ENCODE measurements around the gene STARD10. TPM values are rescaled to one million over a fixed set of nuclear protein-coding genes. Genes with fewer than 3 reads are reported as not detected.

STARD10 gene
- total and polyA plus RNA-seq, 2 experiments from 2014 or later, result 16.6 to 20.5 TPM

DNA sequence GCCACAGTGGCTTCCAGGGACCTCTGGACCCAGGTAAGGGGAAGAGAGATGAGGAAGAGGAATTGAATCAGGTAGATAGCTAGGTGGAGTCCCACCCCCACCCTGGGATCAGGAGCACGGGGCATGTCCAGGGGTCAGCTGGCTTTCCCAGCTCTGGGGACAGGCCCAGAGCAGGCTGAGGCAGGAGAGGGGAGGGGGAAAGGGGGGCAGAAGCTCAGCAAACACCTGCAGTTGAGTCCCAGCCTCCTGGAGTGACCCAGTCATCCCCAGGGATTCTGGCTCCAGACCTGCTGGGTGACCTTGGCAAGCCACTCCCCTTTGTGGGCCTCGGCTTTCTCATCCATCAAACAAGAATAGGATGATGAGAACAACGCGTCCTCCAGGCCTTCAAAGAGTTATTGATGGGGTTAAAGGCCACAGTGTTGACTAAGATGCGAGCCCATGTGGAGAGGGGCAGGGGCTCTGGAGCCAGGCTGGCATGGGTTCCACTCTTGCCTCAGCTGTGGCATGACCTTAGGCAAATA lies 16.0 kb downstream of the STARD10 start:
- H3K27ac Mint-ChIP-seq, result no peak overlapping the region
- no peaks in the 10 kb centered on the region for H3K9me2 ChIP-seq (ENCODE audit: insufficient read depth)
- H3K36me3 ChIP-seq (ENCODE audit: insufficient read depth), result no peaks in the 10 kb centered on the region
- H3K4me2 ChIP-seq, result no peak overlapping the region
- peaks cover 23% of the 10 kb centered on the region for H3K4me1 Mint-ChIP-seq
- H3K36me3 Mint-ChIP-seq (ENCODE audit: low read depth), result no peaks in the 10 kb centered on the region; the same call in 2 of the 3 replicates
- H3K4me3 Mint-ChIP-seq, result no peak overlapping the region
- no peak for DNase-seq (ENCODE audit: low spot score)
- no peak overlapping the region for H2AFZ ChIP-seq
- H3K4me1 ChIP-seq (ENCODE audit: insufficient read depth), result peaks cover 8% of the 10 kb centered on the region; the same call in 1 of the 2 replicates
- H3K4me3 ChIP-seq, result no peak overlapping the region
- peaks cover 15% of the 10 kb centered on the region for H3K27me3 Mint-ChIP-seq (ENCODE audit: insufficient read depth, low read depth, poor library complexity)
- H4K20me1 ChIP-seq (replicated peaks; ENCODE audit: insufficient read depth), result no peaks in the 10 kb centered on the region
- no peak for TF ChIP-seq JUNB (IDR thresholded peaks at IDR 0.05; ENCODE audit: unreplicated experiment)
- TF ChIP-seq CREB1 (CRISPR knock-in tag; IDR thresholded peaks at IDR 0.05; ENCODE audit: low read depth), result no peak
- TF ChIP-seq, protein P1, sequence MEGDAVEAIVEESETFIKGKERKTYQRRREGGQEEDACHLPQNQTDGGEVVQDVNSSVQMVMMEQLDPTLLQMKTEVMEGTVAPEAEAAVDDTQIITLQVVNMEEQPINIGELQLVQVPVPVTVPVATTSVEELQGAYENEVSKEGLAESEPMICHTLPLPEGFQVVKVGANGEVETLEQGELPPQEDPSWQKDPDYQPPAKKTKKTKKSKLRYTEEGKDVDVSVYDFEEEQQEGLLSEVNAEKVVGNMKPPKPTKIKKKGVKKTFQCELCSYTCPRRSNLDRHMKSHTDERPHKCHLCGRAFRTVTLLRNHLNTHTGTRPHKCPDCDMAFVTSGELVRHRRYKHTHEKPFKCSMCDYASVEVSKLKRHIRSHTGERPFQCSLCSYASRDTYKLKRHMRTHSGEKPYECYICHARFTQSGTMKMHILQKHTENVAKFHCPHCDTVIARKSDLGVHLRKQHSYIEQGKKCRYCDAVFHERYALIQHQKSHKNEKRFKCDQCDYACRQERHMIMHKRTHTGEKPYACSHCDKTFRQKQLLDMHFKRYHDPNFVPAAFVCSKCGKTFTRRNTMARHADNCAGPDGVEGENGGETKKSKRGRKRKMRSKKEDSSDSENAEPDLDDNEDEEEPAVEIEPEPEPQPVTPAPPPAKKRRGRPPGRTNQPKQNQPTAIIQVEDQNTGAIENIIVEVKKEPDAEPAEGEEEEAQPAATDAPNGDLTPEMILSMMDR (conservative IDR thresholded peaks at IDR 0.05; ENCODE audit: low read depth in 2 of 2), result no peak
- TF ChIP-seq, protein P2, sequence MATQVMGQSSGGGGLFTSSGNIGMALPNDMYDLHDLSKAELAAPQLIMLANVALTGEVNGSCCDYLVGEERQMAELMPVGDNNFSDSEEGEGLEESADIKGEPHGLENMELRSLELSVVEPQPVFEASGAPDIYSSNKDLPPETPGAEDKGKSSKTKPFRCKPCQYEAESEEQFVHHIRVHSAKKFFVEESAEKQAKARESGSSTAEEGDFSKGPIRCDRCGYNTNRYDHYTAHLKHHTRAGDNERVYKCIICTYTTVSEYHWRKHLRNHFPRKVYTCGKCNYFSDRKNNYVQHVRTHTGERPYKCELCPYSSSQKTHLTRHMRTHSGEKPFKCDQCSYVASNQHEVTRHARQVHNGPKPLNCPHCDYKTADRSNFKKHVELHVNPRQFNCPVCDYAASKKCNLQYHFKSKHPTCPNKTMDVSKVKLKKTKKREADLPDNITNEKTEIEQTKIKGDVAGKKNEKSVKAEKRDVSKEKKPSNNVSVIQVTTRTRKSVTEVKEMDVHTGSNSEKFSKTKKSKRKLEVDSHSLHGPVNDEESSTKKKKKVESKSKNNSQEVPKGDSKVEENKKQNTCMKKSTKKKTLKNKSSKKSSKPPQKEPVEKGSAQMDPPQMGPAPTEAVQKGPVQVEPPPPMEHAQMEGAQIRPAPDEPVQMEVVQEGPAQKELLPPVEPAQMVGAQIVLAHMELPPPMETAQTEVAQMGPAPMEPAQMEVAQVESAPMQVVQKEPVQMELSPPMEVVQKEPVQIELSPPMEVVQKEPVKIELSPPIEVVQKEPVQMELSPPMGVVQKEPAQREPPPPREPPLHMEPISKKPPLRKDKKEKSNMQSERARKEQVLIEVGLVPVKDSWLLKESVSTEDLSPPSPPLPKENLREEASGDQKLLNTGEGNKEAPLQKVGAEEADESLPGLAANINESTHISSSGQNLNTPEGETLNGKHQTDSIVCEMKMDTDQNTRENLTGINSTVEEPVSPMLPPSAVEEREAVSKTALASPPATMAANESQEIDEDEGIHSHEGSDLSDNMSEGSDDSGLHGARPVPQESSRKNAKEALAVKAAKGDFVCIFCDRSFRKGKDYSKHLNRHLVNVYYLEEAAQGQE (IDR thresholded peaks at IDR 0.05; ENCODE audit: unreplicated experiment), result no peak
- TF ChIP-seq, protein P3, sequence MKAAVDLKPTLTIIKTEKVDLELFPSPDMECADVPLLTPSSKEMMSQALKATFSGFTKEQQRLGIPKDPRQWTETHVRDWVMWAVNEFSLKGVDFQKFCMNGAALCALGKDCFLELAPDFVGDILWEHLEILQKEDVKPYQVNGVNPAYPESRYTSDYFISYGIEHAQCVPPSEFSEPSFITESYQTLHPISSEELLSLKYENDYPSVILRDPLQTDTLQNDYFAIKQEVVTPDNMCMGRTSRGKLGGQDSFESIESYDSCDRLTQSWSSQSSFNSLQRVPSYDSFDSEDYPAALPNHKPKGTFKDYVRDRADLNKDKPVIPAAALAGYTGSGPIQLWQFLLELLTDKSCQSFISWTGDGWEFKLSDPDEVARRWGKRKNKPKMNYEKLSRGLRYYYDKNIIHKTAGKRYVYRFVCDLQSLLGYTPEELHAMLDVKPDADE (IDR thresholded peaks at IDR 0.05), result no peak
- TF ChIP-seq ZNF114 (CRISPR knock-in tag; IDR thresholded peaks at IDR 0.05), result no peak
- TF ChIP-seq NANOG (IDR thresholded peaks at IDR 0.05; ENCODE audit: borderline replicate concordance), result no peak
- TF ChIP-seq ZNF331 (CRISPR knock-in tag; IDR thresholded peaks at IDR 0.05; ENCODE audit: low read depth), result no peak
- TF ChIP-seq EZH2phosphoT487 (IDR thresholded peaks at IDR 0.05; ENCODE audit: unreplicated experiment), result no peak
- TF ChIP-seq EZH2 (IDR thresholded peaks at IDR 0.05; ENCODE audit: low read depth, unreplicated experiment), result no peak
- peaks cover 14% of the 10 kb centered on the region for H3K27me3 ChIP-seq (ENCODE audit: insufficient read depth)
- no peaks in the 10 kb centered on the region for H3K79me2 ChIP-seq (replicated peaks; ENCODE audit: insufficient read depth)
- no peaks in the 10 kb centered on the region for H3F3A ChIP-seq (replicated peaks; ENCODE audit: low read depth)
- ATAC-seq, result no peak
- no peaks in the 10 kb centered on the region for H3K9me3 Mint-ChIP-seq
- H3K27ac ChIP-seq (ENCODE audit: low read depth), result no peak overlapping the region

Data from GM23338 (cell line).